ENCODE results near the gene COBL. TPM values are rescaled to one million over a fixed set of nuclear protein-coding genes. Genes with fewer than 3 reads are reported as not detected.

Gene COBL
- total RNA-seq, 3 donors from 2014 or later (not counting 1 experiment from before 2014, with no cell fraction given) = not detected

- no peaks in the 10 kb centered on the region for H3K9me3 ChIP-seq (ENCODE audit: control insufficient read depth, insufficient read depth, low read length)
- WGBS (ENCODE audit: insufficient coverage) = 66% methylated on average over 4 of the region's 8 CpGs
- H3K36me3 ChIP-seq (ENCODE audit: control insufficient read depth, insufficient read depth, low read length) = no peaks in the 10 kb centered on the region
- H3K4me1 ChIP-seq (ENCODE audit: control insufficient read depth, insufficient read depth, low read length) = no peaks in the 10 kb centered on the region
- no peak overlapping the region for H3K4me3 ChIP-seq (ENCODE audit: low read length)
- H3K9me3 Mint-ChIP-seq = no peaks in the 10 kb centered on the region
- H3K27me3 Mint-ChIP-seq (ENCODE audit: low read depth in 2 of 2) = peaks cover 0 to 7% of the 10 kb centered on the region in 2 donors
- H3K4me1 Mint-ChIP-seq = no peaks in the 10 kb centered on the region
- H3K27me3 ChIP-seq (ENCODE audit: control insufficient read depth, insufficient read depth, low read length) = no peaks in the 10 kb centered on the region
- DNase-seq = no peak
- TF ChIP-seq CTCF (IDR thresholded peaks at IDR 0.05) = no peak
- no peak overlapping the region for H3K4me3 Mint-ChIP-seq
- no peaks in the 10 kb centered on the region for H3K36me3 Mint-ChIP-seq
- ATAC-seq = no peak
- no peak overlapping the region for H3K27ac Mint-ChIP-seq
- intact Hi-C loops (cut with micrococcal nuclease) = no loop called here
- H3K27ac ChIP-seq (ENCODE audit: low read length) = no peak overlapping the region
These were observed 8.9 kb downstream of the COBL start for GRCh38 chr7:51307651-51308210.

- Mint-ChIP-seq H3K4me1 (no peaks in the 10 kb centered on the region), H3K27me3 (ENCODE audit: low read depth in 2 of 2) (peaks cover 0 to 7% of the 10 kb centered on the region in 2 donors), H3K27ac (no peak overlapping the region), H3K36me3 (no peaks in the 10 kb centered on the region), H3K9me3 (no peaks in the 10 kb centered on the region), H3K4me3 (no peak overlapping the region)
- H3K4me3 ChIP-seq (ENCODE audit: low read length) = no peak overlapping the region
- H3K9me3 ChIP-seq (ENCODE audit: control insufficient read depth, insufficient read depth, low read length) = no peaks in the 10 kb centered on the region
- 94% methylated on average over 9 of the region's 9 CpGs for WGBS (ENCODE audit: insufficient coverage)
- TF ChIP-seq CTCF (IDR thresholded peaks at IDR 0.05) = no peak
- H3K27me3 ChIP-seq (ENCODE audit: control insufficient read depth, insufficient read depth, low read length) = no peaks in the 10 kb centered on the region
- intact Hi-C loops (cut with micrococcal nuclease) = no loop called here
- ATAC-seq (no peak), DNase-seq (no peak)
- H3K36me3 ChIP-seq (ENCODE audit: control insufficient read depth, insufficient read depth, low read length) = no peaks in the 10 kb centered on the region
- no peak overlapping the region for H3K27ac ChIP-seq (ENCODE audit: low read length)
- no peaks in the 10 kb centered on the region for H3K4me1 ChIP-seq (ENCODE audit: control insufficient read depth, insufficient read depth, low read length)
These were observed 9.8 kb downstream of the COBL start for GRCh38 chr7:51306761-51307160.

GRCh38 chr7:51304729-51305128 is 11.9 kb downstream of the COBL start:
- intact Hi-C loops (cut with micrococcal nuclease) = no loop called here
- H3K9me3 ChIP-seq (ENCODE audit: control insufficient read depth, insufficient read depth, low read length) = no peaks in the 10 kb centered on the region
- H3K36me3 ChIP-seq (ENCODE audit: control insufficient read depth, insufficient read depth, low read length) = no peaks in the 10 kb centered on the region
- DNase-seq = no peak
- H3K27ac Mint-ChIP-seq = no peak overlapping the region
- WGBS (ENCODE audit: insufficient coverage) = 77% methylated on average over 6 of the region's 6 CpGs
- peaks cover 0 to 4% of the 10 kb centered on the region in 2 donors for H3K27me3 Mint-ChIP-seq (ENCODE audit: low read depth in 2 of 2)
- TF ChIP-seq CTCF (IDR thresholded peaks at IDR 0.05) = no peak
- no peaks in the 10 kb centered on the region for H3K27me3 ChIP-seq (ENCODE audit: control insufficient read depth, insufficient read depth, low read length)
- no peaks in the 10 kb centered on the region for H3K4me1 Mint-ChIP-seq
- no peaks in the 10 kb centered on the region for H3K36me3 Mint-ChIP-seq
- no peak for ATAC-seq
- no peaks in the 10 kb centered on the region for H3K9me3 Mint-ChIP-seq
- no peak overlapping the region for H3K4me3 Mint-ChIP-seq
- H3K4me1 ChIP-seq (ENCODE audit: control insufficient read depth, insufficient read depth, low read length) = no peaks in the 10 kb centered on the region
- no peak overlapping the region for H3K4me3 ChIP-seq (ENCODE audit: low read length)
- no peak overlapping the region for H3K27ac ChIP-seq (ENCODE audit: low read length)

- Histone ChIP-seq H3K4me1 (ENCODE audit: control insufficient read depth, insufficient read depth, low read length) (no peaks in the 10 kb centered on the region), H3K4me3 (ENCODE audit: low read length) (no peak overlapping the region), H3K9me3 (ENCODE audit: control insufficient read depth, insufficient read depth, low read length) (no peaks in the 10 kb centered on the region), H3K36me3 (ENCODE audit: control insufficient read depth, insufficient read depth, low read length) (no peaks in the 10 kb centered on the region), H3K27ac (ENCODE audit: low read length) (no peak overlapping the region), H3K27me3 (ENCODE audit: control insufficient read depth, insufficient read depth, low read length) (no peaks in the 10 kb centered on the region)
- H3K9me3 Mint-ChIP-seq = no peaks in the 10 kb centered on the region
- intact Hi-C loops (cut with micrococcal nuclease) = no loop called here
- H3K27ac Mint-ChIP-seq = no peak overlapping the region
- 90% methylated on average over 10 of the region's 10 CpGs for WGBS (ENCODE audit: insufficient coverage)
- no peaks in the 10 kb centered on the region for H3K27me3 Mint-ChIP-seq (ENCODE audit: low read depth in 2 of 2)
- no peaks in the 10 kb centered on the region for H3K36me3 Mint-ChIP-seq
- H3K4me3 Mint-ChIP-seq = no peak overlapping the region
- ATAC-seq (no peak), DNase-seq (no peak)
- TF ChIP-seq CTCF (IDR thresholded peaks at IDR 0.05) = no peak
- H3K4me1 Mint-ChIP-seq = no peaks in the 10 kb centered on the region
These were observed 13.5 kb downstream of the COBL start for GRCh38 chr7:51303142-51303525.

Measured in natural killer cell (primary cell).